ENCODE results near the gene SNX15. TPM values are rescaled to one million over a fixed set of nuclear protein-coding genes. Genes with fewer than 3 reads are reported as not detected.

Gene SNX15
- total and polyA plus RNA-seq, 3 donors from 2014 or later, result 15.6 to 22.5 (median 17.0) TPM

GRCh38 chr11:65069217-65069616, 42.0 kb downstream of the SNX15 start:
- Histone ChIP-seq H3K9me3 (no peaks in the 10 kb centered on the region), H3K4me3 (no peak overlapping the region), H3K27ac (no peak overlapping the region), H3K36me3 (ENCODE audit: low read depth, missing control alignments) (no peaks in the 10 kb centered on the region), H3K27me3 (no peaks in the 10 kb centered on the region), H3K4me1 (no peaks in the 10 kb centered on the region)
- no peak for DNase-seq
- 78 to 84% methylated on average over 9 of the region's 9 CpGs for WGBS, 2 donors
- TF ChIP-seq CTCF (IDR thresholded peaks at IDR 0.05) (no peak), POLR2A (IDR thresholded peaks at IDR 0.05) (no peak)
- intact Hi-C loops (cut with DNase I; ENCODE audit: low total_unique reads), result no loop called here

- intact Hi-C loops (cut with DNase I; ENCODE audit: low total_unique reads), result no loop called here
- Histone ChIP-seq H3K36me3 (ENCODE audit: low read depth, missing control alignments) (no peaks in the 10 kb centered on the region), H3K4me1 (no peaks in the 10 kb centered on the region), H3K27me3 (no peaks in the 10 kb centered on the region), H3K27ac (no peak overlapping the region), H3K4me3 (no peak overlapping the region), H3K9me3 (no peaks in the 10 kb centered on the region)
- WGBS, 2 donors, result 76 to 79% methylated on average over 3 to 4 of the region's 4 CpGs
- no peak for DNase-seq
- TF ChIP-seq POLR2A (IDR thresholded peaks at IDR 0.05), result no peak
- no peak for TF ChIP-seq CTCF (IDR thresholded peaks at IDR 0.05)
These were observed 44.8 kb downstream of the SNX15 start for GRCh38 chr11:65071907-65072630.

GRCh38 chr11:65072631-65072966, 45.4 kb downstream of the SNX15 start:
- DNase-seq, result no peak
- 71 to 89% methylated on average over 1 of the region's 1 CpG for WGBS, 2 donors
- intact Hi-C loops (cut with DNase I; ENCODE audit: low total_unique reads), result no loop called here
- Histone ChIP-seq H3K9me3 (no peaks in the 10 kb centered on the region), H3K4me3 (no peak overlapping the region), H3K27me3 (no peaks in the 10 kb centered on the region), H3K36me3 (ENCODE audit: low read depth, missing control alignments) (no peaks in the 10 kb centered on the region), H3K27ac (no peak overlapping the region), H3K4me1 (no peaks in the 10 kb centered on the region)
- no peak for TF ChIP-seq CTCF (IDR thresholded peaks at IDR 0.05)
- no peak for TF ChIP-seq POLR2A (IDR thresholded peaks at IDR 0.05)

GRCh38 chr11:65077451-65077850, 50.2 kb downstream of the SNX15 start:
- intact Hi-C loops (cut with DNase I; ENCODE audit: low total_unique reads), result no loop called here

More at GRCh38 chr11:65077451-65077850, 50.2 kb downstream of the SNX15 start:
- Histone ChIP-seq H3K27me3 (no peaks in the 10 kb centered on the region), H3K36me3 (ENCODE audit: low read depth, missing control alignments) (no peaks in the 10 kb centered on the region), H3K4me1 (no peaks in the 10 kb centered on the region), H3K9me3 (no peaks in the 10 kb centered on the region), H3K27ac (no peak overlapping the region), H3K4me3 (no peak overlapping the region)
- no peak for TF ChIP-seq POLR2A (IDR thresholded peaks at IDR 0.05)
- TF ChIP-seq CTCF (IDR thresholded peaks at IDR 0.05), result no peak
- DNase-seq, result no peak
- WGBS, 2 donors, result 65 to 73% methylated on average over 4 of the region's 4 CpGs

All from testis (tissue), 3 donors.